ENCODE data around the gene JAML. TPM values are rescaled to one million over a fixed set of nuclear protein-coding genes. Genes with fewer than 3 reads are reported as not detected.

JAML gene
- total RNA-seq, 1 experiment from 2014 or later: 5.4 TPM

DNA sequence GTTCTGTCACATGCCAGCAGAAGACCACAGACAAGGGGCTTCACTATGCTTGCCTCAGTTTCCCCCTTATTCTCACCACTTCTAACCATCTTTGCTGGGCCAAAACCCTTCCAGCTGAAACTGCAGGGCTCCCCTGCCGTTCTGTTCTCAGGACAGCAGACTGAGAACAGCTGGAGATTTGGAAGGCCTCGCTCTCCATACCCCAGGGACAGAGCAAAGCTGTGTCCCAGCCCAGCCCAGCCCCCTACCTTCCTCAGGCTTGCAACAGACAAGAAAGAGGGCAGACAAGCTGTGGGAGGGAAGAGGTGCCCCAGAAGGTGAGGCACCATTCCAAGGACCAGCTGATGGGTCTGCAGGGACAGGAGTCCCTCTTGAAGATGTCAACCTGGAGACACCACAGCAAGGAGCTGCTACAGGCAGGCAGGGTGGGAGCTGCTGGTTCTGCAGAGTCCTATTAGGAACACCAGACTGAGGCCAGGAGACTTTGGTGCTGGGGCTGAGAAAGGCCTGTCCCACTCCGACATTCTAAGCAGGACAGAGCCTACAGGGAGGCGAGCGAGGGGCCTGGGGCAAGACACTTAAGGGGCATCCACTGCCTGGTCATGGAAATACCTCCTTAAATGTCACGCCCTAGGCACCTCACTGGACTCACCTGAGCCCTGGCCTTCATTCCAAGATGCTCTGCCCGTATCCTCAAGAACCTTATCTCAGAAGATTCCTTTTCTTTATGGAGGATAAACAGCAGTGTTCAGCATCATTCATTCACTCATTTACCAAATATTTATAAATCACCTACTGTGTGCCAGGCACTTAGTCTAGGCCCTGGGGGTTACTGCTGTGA, 55.3 kb downstream of the JAML start:
- no peaks in the 10 kb centered on the region for H3K9me2 ChIP-seq (replicated peaks; ENCODE audit: insufficient read depth, low read length)
- no peak overlapping the region for H3K9ac ChIP-seq (ENCODE audit: low read length)
- no peaks in the 10 kb centered on the region for H3K27me3 ChIP-seq (ENCODE audit: low read length)
- no peak overlapping the region for H2AFZ ChIP-seq (ENCODE audit: low read length)
- DNase-seq: no peak
- H3K4me3 ChIP-seq (ENCODE audit: low read length): no peak overlapping the region
- H3K36me3 ChIP-seq (ENCODE audit: insufficient read depth, low read length): no peaks in the 10 kb centered on the region
- H3K79me2 ChIP-seq (ENCODE audit: low read length): no peaks in the 10 kb centered on the region
- no peaks in the 10 kb centered on the region for H3K4me1 ChIP-seq (ENCODE audit: low read length)
- H3K4me2 ChIP-seq (ENCODE audit: low read depth, low read length, poor library complexity, severe bottlenecking): no peak overlapping the region
- H3K27ac ChIP-seq (ENCODE audit: low read length): no peak overlapping the region
- no peaks in the 10 kb centered on the region for H3K9me3 ChIP-seq (ENCODE audit: low read length)
- no peaks in the 10 kb centered on the region for H4K20me1 ChIP-seq (ENCODE audit: insufficient read depth, low read depth, low read length)

DNA sequence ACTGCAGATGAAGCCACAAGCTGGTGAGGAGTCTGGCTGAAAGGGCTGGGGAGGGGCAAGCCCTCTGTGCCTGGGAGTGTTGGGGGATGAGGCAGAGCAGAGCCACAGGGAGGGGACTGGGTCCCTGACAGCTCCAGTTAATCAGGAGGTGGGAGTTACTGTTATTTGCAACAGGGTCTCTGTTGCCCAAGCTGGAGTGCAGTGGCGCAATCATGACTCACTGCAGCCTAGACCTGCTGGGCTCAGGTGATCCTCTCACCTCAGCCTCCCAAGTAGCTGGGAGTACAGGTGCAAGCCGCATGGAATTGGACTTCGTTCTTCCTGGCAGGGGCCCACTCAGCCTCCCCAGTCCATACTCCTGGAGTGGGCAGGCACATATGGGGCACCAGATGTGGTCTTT, 56.1 kb downstream of the JAML start:
- H3K4me2 ChIP-seq (ENCODE audit: low read depth, low read length, poor library complexity, severe bottlenecking): no peak overlapping the region
- no peaks in the 10 kb centered on the region for H3K4me1 ChIP-seq (ENCODE audit: low read length)
- DNase-seq: no peak
- no peak overlapping the region for H3K27ac ChIP-seq (ENCODE audit: low read length)
- no peak overlapping the region for H3K4me3 ChIP-seq (ENCODE audit: low read length)
- no peaks in the 10 kb centered on the region for H3K36me3 ChIP-seq (ENCODE audit: insufficient read depth, low read length)
- H3K9ac ChIP-seq (ENCODE audit: low read length): no peak overlapping the region
- H4K20me1 ChIP-seq (ENCODE audit: insufficient read depth, low read depth, low read length): no peaks in the 10 kb centered on the region
- H3K79me2 ChIP-seq (ENCODE audit: low read length): no peaks in the 10 kb centered on the region
- H2AFZ ChIP-seq (ENCODE audit: low read length): no peak overlapping the region
- H3K27me3 ChIP-seq (ENCODE audit: low read length): no peaks in the 10 kb centered on the region
- H3K9me2 ChIP-seq (replicated peaks; ENCODE audit: insufficient read depth, low read length): no peaks in the 10 kb centered on the region
- no peaks in the 10 kb centered on the region for H3K9me3 ChIP-seq (ENCODE audit: low read length)

DNA sequence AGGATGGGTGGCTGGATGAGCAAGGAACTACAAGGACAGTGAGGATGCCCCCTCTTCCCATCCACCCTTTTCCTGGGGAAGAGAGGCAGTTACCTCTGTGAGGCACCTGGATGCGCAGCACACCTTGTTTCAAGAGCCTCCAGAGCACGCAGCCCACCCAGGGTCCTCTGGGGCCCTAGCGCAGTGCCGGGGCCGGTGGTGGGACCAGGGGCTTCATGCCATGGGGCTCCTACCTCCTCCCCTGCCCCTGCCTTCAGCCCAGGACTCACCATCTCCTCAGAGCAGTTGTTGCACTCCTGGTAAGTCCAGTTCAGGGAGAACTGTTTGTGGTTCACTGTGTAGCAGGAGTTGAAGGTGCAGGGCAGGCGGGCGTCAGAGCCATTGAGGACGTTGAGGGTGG, 56.5 kb downstream of the JAML start:
- Histone ChIP-seq H3K9me3 (ENCODE audit: low read length) (no peaks in the 10 kb centered on the region), H3K27me3 (ENCODE audit: low read length) (no peaks in the 10 kb centered on the region), H3K4me1 (ENCODE audit: low read length) (no peaks in the 10 kb centered on the region), H3K79me2 (ENCODE audit: low read length) (no peaks in the 10 kb centered on the region), H2AFZ (ENCODE audit: low read length) (no peak overlapping the region), H3K9ac (ENCODE audit: low read length) (no peak overlapping the region), H3K27ac (ENCODE audit: low read length) (no peak overlapping the region), H3K4me3 (ENCODE audit: low read length) (no peak overlapping the region), H3K4me2 (ENCODE audit: low read depth, low read length, poor library complexity, severe bottlenecking) (no peak overlapping the region), H4K20me1 (ENCODE audit: insufficient read depth, low read depth, low read length) (no peaks in the 10 kb centered on the region), H3K36me3 (ENCODE audit: insufficient read depth, low read length) (no peaks in the 10 kb centered on the region), H3K9me2 (replicated peaks; ENCODE audit: insufficient read depth, low read length) (no peaks in the 10 kb centered on the region)
- DNase-seq: no peak

DNA sequence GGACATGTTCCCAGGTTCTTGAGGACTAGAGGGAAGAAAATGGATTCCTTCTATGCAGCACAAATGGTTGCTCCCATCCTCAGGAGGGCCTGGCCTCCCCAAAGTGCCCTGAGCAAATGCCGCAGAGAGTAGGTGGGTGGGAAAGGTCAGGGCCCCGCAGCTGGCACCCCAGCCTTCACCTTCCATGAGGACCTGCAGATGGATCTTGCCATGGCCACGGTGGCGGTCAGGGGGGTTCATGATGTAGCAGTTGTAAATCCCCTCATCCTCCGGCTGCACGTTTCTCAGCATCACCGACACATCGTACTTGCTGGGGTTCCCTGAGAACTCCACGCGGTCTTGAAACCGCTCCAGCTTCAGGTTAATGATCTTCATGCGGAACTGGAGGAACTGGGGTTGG, 56.9 kb downstream of the JAML start:
- H3K27me3 ChIP-seq (ENCODE audit: low read length): no peaks in the 10 kb centered on the region
- no peak overlapping the region for H3K4me2 ChIP-seq (ENCODE audit: low read depth, low read length, poor library complexity, severe bottlenecking)
- no peaks in the 10 kb centered on the region for H4K20me1 ChIP-seq (ENCODE audit: insufficient read depth, low read depth, low read length)
- H3K4me3 ChIP-seq (ENCODE audit: low read length): no peak overlapping the region
- no peaks in the 10 kb centered on the region for H3K9me2 ChIP-seq (replicated peaks; ENCODE audit: insufficient read depth, low read length)
- H3K36me3 ChIP-seq (ENCODE audit: insufficient read depth, low read length): no peaks in the 10 kb centered on the region
- H3K9me3 ChIP-seq (ENCODE audit: low read length): no peaks in the 10 kb centered on the region
- no peak for DNase-seq
- H3K79me2 ChIP-seq (ENCODE audit: low read length): no peaks in the 10 kb centered on the region
- H3K27ac ChIP-seq (ENCODE audit: low read length): no peak overlapping the region
- H2AFZ ChIP-seq (ENCODE audit: low read length): no peak overlapping the region
- H3K9ac ChIP-seq (ENCODE audit: low read length): no peak overlapping the region
- H3K4me1 ChIP-seq (ENCODE audit: low read length): no peaks in the 10 kb centered on the region

DNA sequence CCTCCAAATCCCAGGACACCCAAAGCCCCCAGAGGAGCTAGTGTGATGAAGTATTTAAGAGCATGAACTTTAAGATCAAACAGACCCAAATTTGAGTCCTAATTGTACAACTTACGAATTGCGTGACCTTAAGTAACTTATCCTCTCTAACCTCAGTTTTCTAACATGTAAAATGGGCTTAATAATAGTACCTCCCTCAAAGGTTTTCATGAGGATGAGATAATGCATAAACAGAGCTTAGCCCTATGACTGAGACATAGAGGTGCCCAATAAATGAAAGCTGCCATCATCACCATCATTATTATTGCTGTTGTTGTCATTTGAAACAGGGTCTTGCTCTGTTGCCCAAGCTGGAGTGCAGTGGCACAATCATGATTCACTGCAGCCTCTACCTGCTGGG, 57.6 kb downstream of the JAML start:
- no peaks in the 10 kb centered on the region for H4K20me1 ChIP-seq (ENCODE audit: insufficient read depth, low read depth, low read length)
- no peak overlapping the region for H2AFZ ChIP-seq (ENCODE audit: low read length)
- no peak overlapping the region for H3K4me3 ChIP-seq (ENCODE audit: low read length)
- H3K36me3 ChIP-seq (ENCODE audit: insufficient read depth, low read length): no peaks in the 10 kb centered on the region
- no peaks in the 10 kb centered on the region for H3K9me3 ChIP-seq (ENCODE audit: low read length)
- no peak overlapping the region for H3K9ac ChIP-seq (ENCODE audit: low read length)
- no peaks in the 10 kb centered on the region for H3K9me2 ChIP-seq (replicated peaks; ENCODE audit: insufficient read depth, low read length)
- no peak overlapping the region for H3K4me2 ChIP-seq (ENCODE audit: low read depth, low read length, poor library complexity, severe bottlenecking)
- H3K4me1 ChIP-seq (ENCODE audit: low read length): no peaks in the 10 kb centered on the region
- H3K27ac ChIP-seq (ENCODE audit: low read length): no peak overlapping the region
- no peaks in the 10 kb centered on the region for H3K27me3 ChIP-seq (ENCODE audit: low read length)
- no peaks in the 10 kb centered on the region for H3K79me2 ChIP-seq (ENCODE audit: low read length)
- no peak for DNase-seq

DNA sequence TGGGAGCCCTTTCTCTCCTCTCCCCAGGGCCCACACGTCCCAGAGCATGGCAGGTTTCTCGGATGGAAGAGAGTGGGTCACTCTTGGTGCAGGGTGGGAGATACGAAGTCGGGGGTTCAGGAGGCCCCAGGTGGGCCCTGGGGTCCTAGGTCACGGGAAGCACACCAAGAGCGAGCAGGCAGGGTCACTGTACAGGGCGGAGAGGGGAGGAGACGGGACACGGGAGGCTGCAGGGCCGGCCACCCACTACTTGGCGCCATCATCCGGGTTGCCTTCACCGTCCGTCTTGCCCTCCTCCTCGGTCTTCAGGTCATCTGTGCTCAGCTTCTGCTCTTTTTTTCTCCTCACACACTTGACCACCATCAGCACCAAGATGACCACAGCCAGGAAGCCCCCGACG, 58.2 kb downstream of the JAML start:
- Histone ChIP-seq H3K27me3 (ENCODE audit: low read length) (no peaks in the 10 kb centered on the region), H3K4me2 (ENCODE audit: low read depth, low read length, poor library complexity, severe bottlenecking) (no peak overlapping the region), H2AFZ (ENCODE audit: low read length) (no peak overlapping the region), H3K79me2 (ENCODE audit: low read length) (no peaks in the 10 kb centered on the region), H3K9me2 (replicated peaks; ENCODE audit: insufficient read depth, low read length) (no peaks in the 10 kb centered on the region), H3K36me3 (ENCODE audit: insufficient read depth, low read length) (no peaks in the 10 kb centered on the region), H3K9ac (ENCODE audit: low read length) (no peak overlapping the region), H3K4me1 (ENCODE audit: low read length) (no peaks in the 10 kb centered on the region), H3K9me3 (ENCODE audit: low read length) (no peaks in the 10 kb centered on the region), H3K4me3 (ENCODE audit: low read length) (no peak overlapping the region), H4K20me1 (ENCODE audit: insufficient read depth, low read depth, low read length) (no peaks in the 10 kb centered on the region), H3K27ac (ENCODE audit: low read length) (no peak overlapping the region)
- DNase-seq: no peak

DNA sequence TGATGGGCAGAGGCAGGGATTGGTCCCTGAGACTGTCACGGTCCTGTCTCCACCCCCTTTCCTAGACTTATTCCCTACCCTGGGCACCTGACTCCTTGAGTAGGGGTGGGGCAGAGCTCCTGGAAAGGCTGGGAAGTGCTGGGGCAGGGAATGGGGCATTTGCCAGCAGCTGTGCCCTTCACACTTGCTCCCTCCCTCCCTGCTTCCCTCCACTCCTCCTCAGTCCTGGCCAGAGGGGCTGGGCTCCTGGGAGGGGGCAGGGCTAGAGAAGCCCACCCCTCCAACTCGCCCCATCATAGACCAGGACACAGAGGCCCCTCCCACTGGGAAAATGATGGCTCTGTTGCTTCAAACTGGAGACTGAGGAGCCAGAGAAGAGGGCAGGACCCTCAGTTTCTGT, 59.9 kb downstream of the JAML start:
- Histone ChIP-seq H3K27ac (ENCODE audit: low read length) (no peak overlapping the region), H3K36me3 (ENCODE audit: insufficient read depth, low read length) (no peaks in the 10 kb centered on the region), H3K4me1 (ENCODE audit: low read length) (no peaks in the 10 kb centered on the region), H3K27me3 (ENCODE audit: low read length) (no peaks in the 10 kb centered on the region), H3K9ac (ENCODE audit: low read length) (no peak overlapping the region), H3K4me2 (ENCODE audit: low read depth, low read length, poor library complexity, severe bottlenecking) (no peak overlapping the region), H3K9me2 (replicated peaks; ENCODE audit: insufficient read depth, low read length) (no peaks in the 10 kb centered on the region), H4K20me1 (ENCODE audit: insufficient read depth, low read depth, low read length) (no peaks in the 10 kb centered on the region), H3K4me3 (ENCODE audit: low read length) (no peak overlapping the region), H2AFZ (ENCODE audit: low read length) (no peak overlapping the region), H3K9me3 (ENCODE audit: low read length) (no peaks in the 10 kb centered on the region), H3K79me2 (ENCODE audit: low read length) (no peaks in the 10 kb centered on the region)
- no peak for DNase-seq

DNA sequence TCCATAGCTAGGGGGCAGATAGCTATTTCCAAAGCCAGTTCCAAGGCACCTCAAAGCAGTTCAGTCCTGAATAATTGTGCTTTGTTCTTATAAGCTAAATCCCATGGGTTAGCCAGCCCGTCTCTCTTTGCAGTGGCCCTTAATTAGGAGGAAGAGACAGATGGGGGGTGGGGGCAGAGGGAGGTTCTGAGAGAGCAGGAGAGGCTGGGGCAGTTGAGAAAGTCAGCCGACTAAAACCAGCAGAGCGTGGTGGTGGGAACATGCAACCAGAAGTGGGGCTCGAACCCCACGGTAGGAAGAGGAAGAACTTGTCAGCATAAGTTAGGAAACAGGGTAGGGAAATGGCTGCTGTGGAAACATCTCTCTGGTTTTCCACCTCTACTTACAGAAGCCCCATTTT, 61.3 kb downstream of the JAML start:
- Histone ChIP-seq H3K4me3 (ENCODE audit: low read length) (no peak overlapping the region), H2AFZ (ENCODE audit: low read length) (no peak overlapping the region), H4K20me1 (ENCODE audit: insufficient read depth, low read depth, low read length) (no peaks in the 10 kb centered on the region), H3K27ac (ENCODE audit: low read length) (no peak overlapping the region), H3K27me3 (ENCODE audit: low read length) (no peaks in the 10 kb centered on the region), H3K4me1 (ENCODE audit: low read length) (no peaks in the 10 kb centered on the region), H3K9ac (ENCODE audit: low read length) (no peak overlapping the region), H3K9me3 (ENCODE audit: low read length) (no peaks in the 10 kb centered on the region), H3K36me3 (ENCODE audit: insufficient read depth, low read length) (no peaks in the 10 kb centered on the region), H3K79me2 (ENCODE audit: low read length) (no peaks in the 10 kb centered on the region), H3K9me2 (replicated peaks; ENCODE audit: insufficient read depth, low read length) (no peaks in the 10 kb centered on the region), H3K4me2 (ENCODE audit: low read depth, low read length, poor library complexity, severe bottlenecking) (no peak overlapping the region)
- DNase-seq: no peak
